Measurements from ENCODE around the gene SRSF5.

SRSF5 gene

GRCh38 chr14:69771136-69771535 is 4.2 kb downstream of the SRSF5 start:
- no peak for DNase-seq

- no peak for DNase-seq
These were observed 5.4 kb downstream of the SRSF5 start for GRCh38 chr14:69772082-69773017.

- DNase-seq, result no peak
These were observed 6.8 kb downstream of the SRSF5 start for GRCh38 chr14:69773571-69774276.

- no peak for DNase-seq
These were observed 8.1 kb downstream of the SRSF5 start for GRCh38 chr14:69775012-69775411.

- no peak for DNase-seq
These were observed 10.0 kb downstream of the SRSF5 start for GRCh38 chr14:69776875-69777453.

GRCh38 chr14:69779088-69779487 is 12.1 kb downstream of the SRSF5 start:
- DNase-seq, result no peak

GRCh38 chr14:69780092-69780491 is 13.2 kb downstream of the SRSF5 start:
- DNase-seq, result no peak

GRCh38 chr14:69780952-69781351 is 14.0 kb downstream of the SRSF5 start:
- no peak for DNase-seq

GRCh38 chr14:69784942-69785341 is 18.0 kb downstream of the SRSF5 start:
- DNase-seq, result no peak

- DNase-seq, result no peak
These were observed 19.7 kb downstream of the SRSF5 start for GRCh38 chr14:69786603-69787002.

GRCh38 chr14:69789118-69789640 is 22.2 kb downstream of the SRSF5 start:
- DNase-seq, result no peak

- DNase-seq, result no peak
These were observed 26.0 kb downstream of the SRSF5 start for GRCh38 chr14:69792887-69793421.

GRCh38 chr14:69794791-69795190 is 27.8 kb downstream of the SRSF5 start:
- no peak for DNase-seq

GRCh38 chr14:69795691-69796090 is 28.7 kb downstream of the SRSF5 start:
- DNase-seq, result no peak

- DNase-seq, result no peak
These were observed 30.0 kb downstream of the SRSF5 start, which contains the start of gene SLC10A1 for GRCh38 chr14:69796797-69797500. Gene SLC10A1 (minus strand): TSS chr14:69797241. CDS start chr14:69797155, 86 bp downstream.

GRCh38 chr14:69797573-69798338 is 30.8 kb downstream of the SRSF5 start:
- no peak for DNase-seq

GRCh38 chr14:69798339-69798735 is 31.4 kb downstream of the SRSF5 start:
- no peak for DNase-seq

- no peak for DNase-seq
These were observed 36.8 kb downstream of the SRSF5 start for GRCh38 chr14:69803753-69804152.

- no peak for DNase-seq
These were observed 38.0 kb downstream of the SRSF5 start for GRCh38 chr14:69804902-69805301.

- DNase-seq, result no peak
These were observed 40.2 kb downstream of the SRSF5 start for GRCh38 chr14:69807192-69807591.

Data from NCI-H1092 (cell line).